Measurements from ENCODE around the gene MYH11.

The MYH11 gene

DNA sequence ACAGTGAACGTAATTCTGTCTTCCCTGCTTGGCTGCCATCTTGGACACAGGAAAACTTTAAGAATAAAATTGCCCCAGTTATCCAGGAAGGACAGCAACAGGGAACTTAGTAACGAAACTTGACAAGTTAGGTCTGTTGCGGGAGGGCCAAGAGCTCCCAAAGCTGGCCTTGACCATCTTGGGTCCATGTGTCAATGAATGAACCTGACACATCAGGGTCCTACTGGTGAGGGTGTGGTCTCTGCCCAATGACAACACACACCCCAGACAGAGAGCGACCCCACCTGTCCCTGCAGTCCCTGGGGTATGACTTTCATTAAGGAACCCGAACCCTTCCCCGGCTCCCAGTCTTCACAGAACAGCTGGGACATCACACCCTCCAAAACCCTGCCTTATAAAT is 110.5 kb downstream of the MYH11 start:
- ChIA-PET CTCF (interaction anchor here (1.0 to 2.4 kb wide), 2 partner anchors 10 to 15 kb away, joined by 3 to 7 read pairs; no protein-coding TSS in a partner anchor), POLR2A (no interaction called here)
- DNase-seq (ENCODE audit: low read depth, low spot score), result no peak
- H3K4me3 ChIP-seq (ENCODE audit: low read depth, low read length), result no peak overlapping the region
- no peak for TF ChIP-seq CTCF (IDR thresholded peaks at IDR 0.05; ENCODE audit: insufficient read depth, low read length, missing control alignments)

DNA sequence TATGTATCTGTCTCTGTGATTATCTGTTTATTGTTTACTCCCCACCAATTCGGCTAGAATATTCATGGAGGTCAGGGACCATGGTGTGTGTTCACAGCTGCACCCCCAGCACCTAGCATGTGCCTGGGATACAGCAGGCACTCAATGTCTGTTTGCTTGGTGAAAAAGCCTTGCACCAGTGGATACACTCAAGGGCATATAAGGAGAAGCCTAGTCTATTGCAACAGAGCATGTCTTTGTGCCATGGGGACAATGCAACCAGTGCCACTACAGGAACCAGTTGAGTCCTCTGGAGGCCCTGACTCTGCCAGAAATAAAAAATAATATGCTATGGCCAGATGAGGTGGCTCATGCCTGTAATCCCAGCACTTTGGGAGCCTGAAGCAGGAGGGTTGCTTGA is 113.2 kb downstream of the MYH11 start:
- DNase-seq (ENCODE audit: low read depth, low spot score), result no peak
- TF ChIP-seq CTCF (IDR thresholded peaks at IDR 0.05; ENCODE audit: insufficient read depth, low read length, missing control alignments), result no peak
- POLR2A ChIA-PET, result no interaction called here
- no peak overlapping the region for H3K4me3 ChIP-seq (ENCODE audit: low read depth, low read length)
- CTCF ChIA-PET, result interaction anchor here (2.1 kb wide), 1 partner anchor 12 kb away, joined by 9 read pairs; no protein-coding TSS in a partner anchor

- TF ChIP-seq CTCF (IDR thresholded peaks at IDR 0.05; ENCODE audit: insufficient read depth, low read length, missing control alignments), result no peak
- ChIA-PET CTCF (interaction anchor here (1.7 to 2.1 kb wide), 2 partner anchors 13 to 15 kb away, joined by 5 to 9 read pairs; no protein-coding TSS in a partner anchor), POLR2A (no interaction called here)
- DNase-seq (ENCODE audit: low read depth, low spot score), result no peak
- no peak overlapping the region for H3K4me3 ChIP-seq (ENCODE audit: low read depth, low read length)
These were observed 114.1 kb downstream of the MYH11 start for GRCh38 chr16:15742716-15743115.

DNA sequence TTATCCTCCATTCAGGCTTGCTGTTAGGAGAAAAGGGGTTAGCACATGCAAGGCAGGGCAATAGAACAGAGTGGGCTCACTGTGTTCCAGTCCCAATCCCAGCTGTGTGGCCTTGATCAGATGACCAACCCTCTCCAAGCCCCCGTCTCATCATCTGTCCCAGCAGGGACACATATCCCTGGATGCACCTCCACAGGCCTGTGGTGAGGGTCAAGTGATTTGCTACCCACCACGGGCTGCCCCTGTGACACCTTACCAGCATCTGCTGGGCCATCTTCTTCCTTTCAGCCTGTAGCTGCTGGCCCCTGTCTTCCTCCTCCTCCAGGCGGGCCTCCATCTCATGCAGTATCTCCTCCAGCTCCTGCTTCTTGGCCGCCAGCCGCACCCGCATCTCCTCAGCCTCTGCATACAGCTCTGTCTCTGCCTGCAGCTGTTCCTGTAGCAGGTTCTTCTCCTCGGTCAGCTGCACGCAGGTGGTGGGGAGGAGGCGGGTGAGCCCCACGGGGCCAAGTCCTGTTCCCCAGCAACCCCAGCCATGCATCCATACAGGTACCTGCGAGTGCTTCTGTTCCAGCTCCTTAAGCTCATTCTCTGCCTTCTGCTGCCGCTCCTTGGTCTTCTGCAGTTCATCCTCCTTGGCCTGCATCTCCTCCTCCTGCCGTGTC is 115.5 kb downstream of the MYH11 start:
- ChIA-PET CTCF (interaction anchor here (1.0 to 2.1 kb wide), 5 partner anchors 14 to 36 kb away, joined by 3 to 9 read pairs (median 4); no protein-coding TSS in a partner anchor), POLR2A (no interaction called here)
- H3K4me3 ChIP-seq (ENCODE audit: low read depth, low read length), result no peak overlapping the region
- TF ChIP-seq CTCF (IDR thresholded peaks at IDR 0.05; ENCODE audit: insufficient read depth, low read length, missing control alignments), result no peak
- DNase-seq (ENCODE audit: low read depth, low spot score), result no peak

- no peak overlapping the region for H3K4me3 ChIP-seq (ENCODE audit: low read depth, low read length)
- CTCF ChIA-PET, result interaction anchor here (0.7 to 1.4 kb wide), 3 partner anchors 11 to 85 kb away, joined by 3 to 4 read pairs (median 3); no protein-coding TSS in a partner anchor
- DNase-seq (ENCODE audit: low read depth, low spot score), result no peak
- POLR2A ChIA-PET, result no interaction called here
- TF ChIP-seq CTCF (IDR thresholded peaks at IDR 0.05; ENCODE audit: insufficient read depth, low read length, missing control alignments), result no peak
These were observed 116.9 kb downstream of the MYH11 start for GRCh38 chr16:15739950-15740349.

DNA sequence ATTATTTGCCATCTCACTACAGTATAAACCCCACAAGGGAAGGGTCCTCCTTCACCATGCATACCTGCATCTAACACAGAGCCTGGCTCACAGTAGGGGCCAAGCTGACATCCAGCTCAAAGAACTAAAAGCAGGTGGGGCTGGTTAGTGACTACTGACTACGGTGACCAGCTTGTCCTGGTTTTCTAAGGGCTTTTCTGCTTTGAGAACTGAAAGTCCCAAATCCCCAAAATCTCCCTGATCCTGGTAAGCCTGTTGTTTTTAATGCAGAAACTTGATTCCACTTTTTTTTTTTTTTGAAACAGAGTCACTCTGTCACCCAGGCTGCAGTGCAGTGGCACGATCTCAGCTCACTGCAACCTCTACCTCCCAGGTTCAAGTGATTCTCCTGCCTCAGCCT is 117.4 kb downstream of the MYH11 start:
- no peak for DNase-seq (ENCODE audit: low read depth, low spot score)
- ChIA-PET CTCF (interaction anchor here (0.7 to 1.4 kb wide), 2 partner anchors 11 to 86 kb away, joined by 3 to 4 read pairs; no protein-coding TSS in a partner anchor), POLR2A (no interaction called here)
- TF ChIP-seq CTCF (IDR thresholded peaks at IDR 0.05; ENCODE audit: insufficient read depth, low read length, missing control alignments), result no peak
- no peak overlapping the region for H3K4me3 ChIP-seq (ENCODE audit: low read depth, low read length)
